GM20431 (cell line): ENCODE data around the gene FEV.

Experiments
- in situ Hi-C: fragments of 300-500 bp; cut with MseI, MboI; formaldehyde crosslinking; loops from one replicate; pipeline ENCODE4 v1.15.0; 2020; ENCODE audit warnings: low sequenced_read_pairs; ENCODE audit not compliant: unreplicated experiment

FEV gene

GRCh38 chr2:218995561-218995960, 10.6 kb upstream of the FEV start:
- in situ Hi-C loops, result no loop called here

GRCh38 chr2:218993345-218994315, 8.6 kb upstream of the FEV start, which contains the start of gene CRYBA2:
CRYBA2 (minus strand) TSS chr2:218993422; CDS start chr2:218993176, 246 bp downstream.
- in situ Hi-C loops, result no loop called here

GRCh38 chr2:218992703-218993344, 7.8 kb upstream of the FEV start:
- in situ Hi-C loops, result no loop called here

- in situ Hi-C loops, result no loop called here
Observed at GRCh38 chr2:218992196-218992595, 7.2 kb upstream of the FEV start.

- in situ Hi-C loops, result no loop called here
Observed at GRCh38 chr2:218991674-218992168, 6.7 kb upstream of the FEV start.

GRCh38 chr2:218990612-218991011, 5.6 kb upstream of the FEV start:
- in situ Hi-C loops, result no loop called here

- in situ Hi-C loops, result no loop called here
Observed at GRCh38 chr2:218990052-218990451, 5.1 kb upstream of the FEV start.

- in situ Hi-C loops, result no loop called here
Observed at GRCh38 chr2:218988650-218989049, 3.7 kb upstream of the FEV start.

GRCh38 chr2:218988164-218988563, 3.2 kb upstream of the FEV start:
- in situ Hi-C loops, result no loop called here

GRCh38 chr2:218986148-218986761, 1.3 kb upstream of the FEV start:
- in situ Hi-C loops, result no loop called here

GRCh38 chr2:218985325-218986091, 524 bp upstream of the FEV start:
- in situ Hi-C loops, result no loop called here

- in situ Hi-C loops, result no loop called here
Observed at GRCh38 chr2:218984239-218985020, 554 bp downstream of the FEV start.

- in situ Hi-C loops, result no loop called here
Observed at GRCh38 chr2:218983934-218984238, 1.1 kb downstream of the FEV start.

GRCh38 chr2:218983263-218983933, 1.6 kb downstream of the FEV start:
- in situ Hi-C loops, result no loop called here

- in situ Hi-C loops, result no loop called here
Observed at GRCh38 chr2:218982586-218983262, 2.3 kb downstream of the FEV start.

GRCh38 chr2:218981881-218982585, 3.0 kb downstream of the FEV start:
- in situ Hi-C loops, result no loop called here

GRCh38 chr2:218981390-218981880, 3.5 kb downstream of the FEV start:
- in situ Hi-C loops, result no loop called here
